Lung (tissue), 12 donors: ENCODE data around the gene LMF1. TPM values are rescaled to one million over a fixed set of nuclear protein-coding genes. Genes with fewer than 3 reads are reported as not detected.

Experiments
- ATAC-seq: fragments of 200-7000 bp; cut with Tn5 transposase; one replicate; pipeline ENCODE4 v1.9.1; 2020; ENCODE audit warnings: moderate number of reproducible peaks; ENCODE audit not compliant: insufficient read depth, low FRiP score
- DNase-seq, 3 donors: peaks; one replicate each; pipeline ENCODE4 v3.0.0-alpha.2; 2013 to 2017
- H3K27ac ChIP-seq, 2 donors: one replicate each; pipeline ENCODE4 v1.5.1; 2013; ENCODE audit warnings: mild to moderate bottlenecking in 2 of 2, moderate library complexity in 2 of 2, control low read depth in 1 of 2, inconsistent platforms in 1 of 2, low read depth in 1 of 2, low read length in 1 of 2
- H3K27me3 ChIP-seq, 3 donors: one replicate each; pipeline ENCODE4 v1.5.1; 2013; ENCODE audit warnings: low read length in 2 of 3; ENCODE audit not compliant: control insufficient read depth in 3 of 3, insufficient read depth in 3 of 3
- H3K36me3 ChIP-seq, 4 donors: one replicate each; pipeline ENCODE4 v1.5.1; 2013; ENCODE audit warnings: low read length in 4 of 4, mild to moderate bottlenecking in 1 of 4, moderate library complexity in 1 of 4; ENCODE audit not compliant: control insufficient read depth in 4 of 4, insufficient read depth in 4 of 4
- H3K4me1 ChIP-seq, 5 donors: one replicate each; pipeline ENCODE4 v1.5.1; 2013; ENCODE audit warnings: low read length in 5 of 5, mild to moderate bottlenecking in 2 of 5, moderate library complexity in 1 of 5; ENCODE audit not compliant: control insufficient read depth in 5 of 5, insufficient read depth in 5 of 5
- H3K4me3 ChIP-seq: one replicate; pipeline ENCODE4 v1.5.1; 2013; ENCODE audit warnings: mild to moderate bottlenecking, control low read depth, moderate library complexity
- H3K9ac ChIP-seq, 2 donors: one replicate each; pipeline ENCODE4 v1.5.1; 2013; ENCODE audit warnings: low read length in 2 of 2, control low read depth in 1 of 2; ENCODE audit not compliant: insufficient read depth in 1 of 2
- H3K9me3 ChIP-seq, 4 donors: one replicate each; pipeline ENCODE4 v1.5.1; 2013; ENCODE audit warnings: low read length in 3 of 4, mild to moderate bottlenecking in 1 of 4, moderate library complexity in 1 of 4; ENCODE audit not compliant: control insufficient read depth in 4 of 4, insufficient read depth in 3 of 4
- CTCF ChIP-seq: IDR thresholded peaks from 2 replicates; pipeline ENCODE4 v1.5.1; 2012; ENCODE audit warnings: mild to moderate bottlenecking; ENCODE audit errors: control extremely low read depth, extremely low read depth
- WGBS, 2 donors: extraction: QIAGEN DNeasy Blood & Tissue Kit; methylation state at CpG; one replicate each; pipeline ENCODE4 v1.1.7; 2013; 5-methylcytosine and 5-hydroxymethylcytosine counted together
- polyA plus RNA-seq, 2 donors: library from polyadenylated mRNA; stranded (reverse); fragments of 200-250 nt; gene quantifications; one replicate each; pipeline ENCODE4 v1.2.1, GENCODE V29; 2013
- total RNA-seq, 2 donors: library from RNA; depleted of rRNA in 1 of 2; stranded (reverse); fragments of >200 nt in 1 of 2; gene quantifications; one replicate each; pipeline ENCODE4 v1.2.1, GENCODE V29; 2014 to 2021
- donor health status: control.
- donor health status: control.
- donor health status: Bipolar disorder and iron deficiency.
- donor health status: healthy.
- donor health status: DM: yes; HTN: yes; CAD: no.

The LMF1 gene
- total and polyA plus RNA-seq, 4 donors, result 9.1 to 23.7 (median 20.6) TPM

- no peaks in the 10 kb centered on the region for H3K4me1 ChIP-seq
- no peaks in the 10 kb centered on the region for H3K27me3 ChIP-seq
- H3K9me3 ChIP-seq, result peaks cover 0 to under 1% (median 0%) of the 10 kb centered on the region in 4 donors
- ATAC-seq, result no peak
- no peak overlapping the region for H3K27ac ChIP-seq
- 82 to 86% methylated on average over 33 of the region's 33 CpGs for WGBS, 2 donors
- DNase-seq, result no peak
- H3K36me3 ChIP-seq, result no peaks in the 10 kb centered on the region
- no peak for TF ChIP-seq CTCF
- no peak overlapping the region for H3K4me3 ChIP-seq
- no peak overlapping the region for H3K9ac ChIP-seq
Observed at GRCh38 chr16:842711-843560, 127.8 kb downstream of the LMF1 start.

DNA sequence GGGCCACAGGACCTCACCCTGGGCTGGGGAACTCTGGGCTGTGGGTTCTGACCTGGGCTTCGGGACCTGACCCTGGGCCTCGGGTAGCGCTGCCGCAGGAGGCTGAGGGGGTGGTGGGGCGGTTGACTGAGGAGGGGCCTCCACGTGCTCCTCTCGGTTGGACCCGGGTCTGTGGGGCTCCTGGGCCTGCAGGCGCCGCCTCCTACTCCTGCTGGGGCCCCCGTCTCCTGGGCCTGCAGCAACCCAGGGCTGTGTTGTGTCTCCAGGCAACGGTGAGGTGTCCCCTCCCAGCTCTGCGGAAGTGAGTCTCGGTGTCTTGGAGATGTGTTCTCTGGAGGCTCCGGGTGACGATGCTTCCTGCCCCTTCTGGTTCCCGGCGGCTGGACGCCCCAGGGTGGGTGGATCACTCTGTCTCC, 128.7 kb downstream of the LMF1 start:
- no peaks in the 10 kb centered on the region for H3K9me3 ChIP-seq
- no peaks in the 10 kb centered on the region for H3K36me3 ChIP-seq
- no peak for ATAC-seq
- no peak overlapping the region for H3K4me3 ChIP-seq
- TF ChIP-seq CTCF, result no peak
- H3K27ac ChIP-seq, result no peak overlapping the region
- H3K9ac ChIP-seq, result no peak overlapping the region
- no peaks in the 10 kb centered on the region for H3K27me3 ChIP-seq
- WGBS, 2 donors, result 51 to 70% methylated on average over 19 of the region's 19 CpGs
- DNase-seq, result peak; percentile 66 to 74 (median 68)
- no peaks in the 10 kb centered on the region for H3K4me1 ChIP-seq

DNA sequence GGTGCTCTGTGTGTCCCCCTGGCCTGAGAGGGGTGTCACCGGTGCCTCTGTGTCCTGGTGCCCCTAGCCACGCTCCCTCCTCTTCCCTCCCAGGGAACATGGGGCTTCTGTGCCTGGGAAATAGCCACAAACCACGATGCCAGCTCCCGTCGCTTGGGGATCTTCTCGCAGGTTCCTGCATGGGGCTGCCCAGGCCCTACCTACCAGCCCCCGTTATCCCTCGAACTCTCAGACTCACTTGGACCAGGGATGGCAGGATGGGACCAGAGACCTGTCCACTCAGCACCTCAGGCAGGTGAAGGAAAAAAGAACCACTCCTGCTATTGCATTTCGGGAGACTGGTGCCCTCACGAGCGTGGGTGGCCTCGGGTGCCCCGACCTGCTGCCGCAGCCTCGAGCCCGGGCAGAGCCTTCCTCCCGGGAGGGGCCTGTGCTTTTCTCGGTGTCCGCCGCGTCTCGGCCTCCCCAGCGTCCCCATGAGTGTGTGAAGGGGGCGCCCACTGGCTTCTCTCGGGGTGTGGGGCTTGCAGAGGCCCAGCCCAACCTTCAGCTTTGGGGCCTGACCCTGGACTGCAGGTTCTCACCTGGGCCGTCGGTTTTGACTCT, 129.2 kb downstream of the LMF1 start:
- Histone ChIP-seq H3K36me3 (no peaks in the 10 kb centered on the region), H3K4me3 (no peak overlapping the region), H3K4me1 (no peaks in the 10 kb centered on the region), H3K9ac (no peak overlapping the region), H3K9me3 (peaks cover 0 to 3% (median 1%) of the 10 kb centered on the region in 4 donors), H3K27me3 (no peaks in the 10 kb centered on the region), H3K27ac (no peak overlapping the region)
- WGBS, 2 donors, result 82 to 88% methylated on average over 27 of the region's 27 CpGs
- DNase-seq (no peak), ATAC-seq (no peak)
- no peak for TF ChIP-seq CTCF
